Measurements from ENCODE around the gene ENC1.

The ENC1 gene

DNA sequence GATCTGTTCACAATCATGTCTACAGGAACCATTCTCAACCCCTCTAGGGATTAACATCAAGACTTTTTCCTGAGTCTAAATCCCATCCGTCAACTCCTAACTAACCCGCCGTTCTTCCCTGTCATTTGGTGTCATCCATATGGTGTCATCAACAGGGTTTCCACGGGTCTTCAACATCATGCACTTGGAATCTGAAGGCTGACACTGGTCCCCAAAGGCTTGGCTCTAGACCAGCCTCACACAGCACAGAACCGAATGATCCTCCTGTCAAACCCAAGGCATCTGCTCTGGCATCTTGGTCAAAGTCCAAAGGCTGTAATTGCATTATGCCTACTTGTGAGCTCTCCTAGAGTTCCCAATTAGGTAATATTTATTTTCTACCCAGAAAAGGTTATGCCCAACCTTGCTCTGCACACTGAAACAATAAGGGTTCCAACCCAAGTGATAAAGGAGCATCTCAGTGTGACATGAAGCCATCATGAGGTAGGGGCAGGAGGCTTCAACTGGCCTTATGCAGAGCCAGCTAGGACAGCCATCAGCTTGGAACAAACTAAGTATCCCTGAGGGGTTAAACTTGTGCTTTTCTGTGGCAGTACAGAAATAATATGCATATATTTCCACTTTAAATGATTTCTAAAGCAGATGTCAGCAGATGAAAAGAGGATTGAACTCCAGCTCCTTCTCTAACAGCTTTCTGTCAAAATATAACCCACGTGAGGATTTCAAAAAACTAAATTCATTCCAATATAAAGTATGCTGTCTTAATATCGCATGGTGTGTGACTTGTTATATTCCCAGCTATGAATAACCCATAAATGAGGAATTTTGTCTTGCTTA, 13.9 kb downstream of the ENC1 start:
- Histone ChIP-seq H3K4me2 (ENCODE audit: low read depth, low read length, poor library complexity, severe bottlenecking) (no peak overlapping the region), H3F3A (ENCODE audit: insufficient read depth) (no peaks in the 10 kb centered on the region), H3K36me3 (ENCODE audit: low read length) (no peaks in the 10 kb centered on the region), H3K27ac (ENCODE audit: low read depth, low read length) (no peak overlapping the region), H3K9ac (ENCODE audit: low read length) (no peak overlapping the region), H4K20me1 (ENCODE audit: low read depth, low read length) (no peaks in the 10 kb centered on the region), H2AFZ (ENCODE audit: low read depth, low read length, severe bottlenecking) (no peak overlapping the region), H3K9me3 (ENCODE audit: insufficient read depth, low read length) (no peaks in the 10 kb centered on the region), H3K79me2 (ENCODE audit: insufficient read depth, low read length) (no peaks in the 10 kb centered on the region), H3K27me3 (ENCODE audit: low read length) (no peaks in the 10 kb centered on the region), H3K9me2 (replicated peaks; ENCODE audit: insufficient read depth, low read length) (no peaks in the 10 kb centered on the region), H3K4me3 (ENCODE audit: insufficient read depth, low read length, poor library complexity, severe bottlenecking) (no peak overlapping the region)
- no peak for TF ChIP-seq CTCF (IDR thresholded peaks at IDR 0.05; ENCODE audit: insufficient read depth, low read length, poor library complexity, severe bottlenecking)
- TF ChIP-seq EZH2phosphoT487 (conservative IDR thresholded peaks at IDR 0.05; ENCODE audit: low read length): no peak

- no peak overlapping the region for H3K9ac ChIP-seq (ENCODE audit: low read length)
- H3K79me2 ChIP-seq (ENCODE audit: insufficient read depth, low read length): no peaks in the 10 kb centered on the region
- no peak overlapping the region for H3K4me3 ChIP-seq (ENCODE audit: insufficient read depth, low read length, poor library complexity, severe bottlenecking)
- H3K36me3 ChIP-seq (ENCODE audit: low read length): no peaks in the 10 kb centered on the region
- no peaks in the 10 kb centered on the region for H4K20me1 ChIP-seq (ENCODE audit: low read depth, low read length)
- no peaks in the 10 kb centered on the region for H3K9me2 ChIP-seq (replicated peaks; ENCODE audit: insufficient read depth, low read length)
- H3F3A ChIP-seq (ENCODE audit: insufficient read depth): no peaks in the 10 kb centered on the region
- no peaks in the 10 kb centered on the region for H3K9me3 ChIP-seq (ENCODE audit: insufficient read depth, low read length)
- H2AFZ ChIP-seq (ENCODE audit: low read depth, low read length, severe bottlenecking): no peak overlapping the region
- H3K27me3 ChIP-seq (ENCODE audit: low read length): no peaks in the 10 kb centered on the region
- no peak overlapping the region for H3K27ac ChIP-seq (ENCODE audit: low read depth, low read length)
- TF ChIP-seq EZH2phosphoT487 (conservative IDR thresholded peaks at IDR 0.05; ENCODE audit: low read length): no peak
- TF ChIP-seq CTCF (IDR thresholded peaks at IDR 0.05; ENCODE audit: insufficient read depth, low read length, poor library complexity, severe bottlenecking): no peak
- H3K4me2 ChIP-seq (ENCODE audit: low read depth, low read length, poor library complexity, severe bottlenecking): no peak overlapping the region
Observed at GRCh38 chr5:74625742-74626241, 14.7 kb downstream of the ENC1 start.

DNA sequence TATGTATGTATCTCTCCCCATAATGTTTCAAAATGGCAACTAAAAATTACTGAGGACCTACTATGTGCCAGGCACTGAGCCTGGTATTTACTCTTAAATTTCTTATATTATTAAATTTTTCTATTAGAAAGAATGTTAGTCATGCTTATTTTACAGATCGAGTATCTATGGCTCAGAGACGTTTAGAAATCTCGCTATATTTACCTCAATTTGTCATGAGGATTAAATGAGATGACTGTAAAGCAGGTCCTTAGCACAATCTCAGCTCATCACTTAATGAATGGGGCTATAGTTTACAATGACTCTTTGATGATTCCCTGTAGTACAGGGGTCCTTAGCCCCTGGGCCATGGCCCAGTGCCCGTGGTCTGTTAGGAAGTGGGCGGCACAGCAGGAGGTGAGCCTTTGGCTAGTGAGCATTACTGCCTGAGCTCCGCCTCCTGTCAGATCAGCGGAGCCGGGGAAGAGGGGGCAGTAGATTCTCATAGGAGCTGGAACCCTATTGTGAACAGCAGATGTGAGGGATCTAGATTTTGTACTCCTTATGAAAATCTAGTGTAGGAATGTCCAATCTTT, 15.5 kb downstream of the ENC1 start:
- Histone ChIP-seq H3F3A (ENCODE audit: insufficient read depth) (no peaks in the 10 kb centered on the region), H3K36me3 (ENCODE audit: low read length) (no peaks in the 10 kb centered on the region), H3K4me2 (ENCODE audit: low read depth, low read length, poor library complexity, severe bottlenecking) (no peak overlapping the region), H3K27me3 (ENCODE audit: low read length) (no peaks in the 10 kb centered on the region), H3K9me2 (replicated peaks; ENCODE audit: insufficient read depth, low read length) (no peaks in the 10 kb centered on the region), H3K79me2 (ENCODE audit: insufficient read depth, low read length) (no peaks in the 10 kb centered on the region), H3K4me3 (ENCODE audit: insufficient read depth, low read length, poor library complexity, severe bottlenecking) (no peak overlapping the region), H3K9ac (ENCODE audit: low read length) (no peak overlapping the region), H2AFZ (ENCODE audit: low read depth, low read length, severe bottlenecking) (no peak overlapping the region), H4K20me1 (ENCODE audit: low read depth, low read length) (no peaks in the 10 kb centered on the region), H3K27ac (ENCODE audit: low read depth, low read length) (no peak overlapping the region), H3K9me3 (ENCODE audit: insufficient read depth, low read length) (no peaks in the 10 kb centered on the region)
- TF ChIP-seq CTCF (IDR thresholded peaks at IDR 0.05; ENCODE audit: insufficient read depth, low read length, poor library complexity, severe bottlenecking) (no peak), EZH2phosphoT487 (conservative IDR thresholded peaks at IDR 0.05; ENCODE audit: low read length) (no peak)
